GM21423 (cell line): Measurements from ENCODE around the gene ETF1.
A peak's percentile ranks its signal among the peaks of the same experiment; 100 is the strongest.

Experiments used
- ATAC-seq: cut with Tn5 transposase; IDR thresholded peaks from one replicate; pipeline ENCODE4 v1.9.1; 2021; ENCODE audit warnings: mild to moderate bottlenecking, moderate library complexity; ENCODE audit not compliant: unreplicated experiment

Gene ETF1

DNA sequence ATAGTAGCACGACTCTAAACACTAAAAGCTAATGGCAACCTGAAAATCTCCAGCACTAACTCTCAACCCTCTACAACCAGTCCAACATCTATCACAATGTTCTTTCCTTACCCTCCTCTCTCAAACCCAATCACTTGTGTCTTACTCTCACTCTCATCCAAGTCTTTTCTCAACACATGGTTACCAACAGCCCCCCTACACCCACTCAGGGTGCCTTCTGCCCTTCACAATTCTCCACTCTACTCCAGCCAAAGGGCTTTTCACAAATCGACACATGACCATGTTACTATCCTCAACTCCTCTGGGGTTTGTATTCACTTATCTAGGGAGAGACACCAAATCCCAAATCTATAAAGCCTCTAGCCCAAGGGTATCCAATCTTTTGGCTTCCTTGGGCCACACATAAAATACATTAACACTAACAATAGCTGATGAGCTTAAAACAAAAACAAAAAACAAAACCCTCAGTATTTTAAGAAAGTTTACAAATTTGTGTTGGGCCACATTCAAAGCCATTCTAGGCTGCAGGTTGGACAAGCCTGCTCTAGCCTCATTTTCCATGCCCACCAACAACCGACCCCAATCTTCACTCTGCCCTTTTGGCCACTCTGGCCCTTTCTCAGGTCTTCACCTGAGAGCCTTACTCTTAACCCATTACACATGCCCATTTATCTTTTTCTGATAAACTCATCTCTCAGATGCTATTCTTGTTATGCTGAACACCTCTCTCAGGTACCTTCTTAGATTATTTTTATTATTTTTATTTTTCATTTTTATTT is 20.5 kb upstream of the ETF1 start:
- no peak for ATAC-seq

- no peak for ATAC-seq
Observed at GRCh38 chr5:138560971-138561370, 17.9 kb upstream of the ETF1 start.

DNA sequence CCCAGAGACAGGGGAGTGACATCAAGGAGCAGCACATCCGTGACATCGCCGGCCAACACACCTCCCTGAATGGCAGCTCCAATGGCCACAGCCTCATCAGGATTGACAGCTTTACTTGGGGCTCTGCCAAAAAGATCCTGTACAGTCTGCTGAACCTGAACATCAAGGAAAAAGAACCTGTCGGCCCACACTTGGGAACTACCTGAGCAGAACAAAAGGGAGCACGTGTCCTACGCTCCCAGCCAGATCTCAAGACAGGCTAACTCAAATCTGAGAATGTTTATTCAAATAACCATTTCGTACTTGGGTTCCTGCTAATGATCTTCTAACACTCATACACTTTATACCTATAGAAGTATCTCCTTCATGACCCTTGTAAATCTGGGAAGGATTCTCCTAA is 16.9 kb upstream of the ETF1 start:
- ATAC-seq: no peak

DNA sequence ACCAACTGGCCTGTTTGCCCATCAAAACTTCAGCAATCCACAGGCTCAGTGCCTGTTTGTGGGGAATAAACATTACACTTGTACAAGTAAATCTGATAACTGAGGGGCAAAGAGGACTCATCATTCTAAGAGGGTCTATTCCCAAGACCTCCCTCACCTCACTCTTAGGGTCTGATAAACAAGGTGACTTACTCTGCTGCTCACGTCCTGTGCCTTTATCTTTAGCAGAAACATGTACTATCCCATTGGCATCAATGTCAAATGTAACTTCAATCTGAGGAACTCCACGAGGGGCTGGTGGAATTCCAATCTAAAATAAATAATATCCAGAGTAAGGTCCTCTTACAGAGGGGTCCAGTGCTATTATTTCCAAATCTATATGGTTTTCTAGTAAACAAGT is 14.6 kb upstream of the ETF1 start:
- no peak for ATAC-seq

GRCh38 chr5:138554143-138554542 is 11.1 kb upstream of the ETF1 start:
- ATAC-seq: no peak

DNA sequence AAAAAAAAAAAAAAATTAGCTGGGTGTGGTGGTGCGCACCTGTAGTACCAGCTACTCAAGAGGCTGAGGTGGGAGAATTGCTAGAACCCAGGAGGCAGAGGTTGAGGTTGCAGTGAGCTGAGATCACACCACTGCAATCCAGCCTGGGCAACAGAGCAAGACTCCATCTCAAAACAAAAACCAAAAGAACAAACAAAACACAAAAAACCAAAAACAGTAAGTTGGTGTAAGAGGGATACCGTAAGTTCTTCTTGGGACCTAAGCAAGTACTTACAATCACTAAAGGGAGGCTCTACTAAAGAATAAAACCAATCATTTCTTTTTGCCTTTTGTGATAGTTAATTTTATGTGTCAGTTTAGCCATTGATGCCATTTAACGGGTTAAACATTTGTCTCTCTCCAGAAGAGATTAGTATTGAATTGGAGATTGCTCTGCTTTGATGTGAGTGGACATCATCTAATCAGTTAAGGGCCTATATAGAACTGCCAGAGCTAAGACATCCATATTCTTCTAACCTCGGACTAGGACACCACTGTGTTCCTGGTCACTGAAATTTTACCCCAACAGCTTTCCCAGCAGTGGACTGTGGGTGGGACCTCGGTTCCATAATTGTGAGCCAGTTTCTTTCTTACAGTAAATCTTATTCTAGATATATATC is 10.5 kb upstream of the ETF1 start:
- no peak for ATAC-seq

DNA sequence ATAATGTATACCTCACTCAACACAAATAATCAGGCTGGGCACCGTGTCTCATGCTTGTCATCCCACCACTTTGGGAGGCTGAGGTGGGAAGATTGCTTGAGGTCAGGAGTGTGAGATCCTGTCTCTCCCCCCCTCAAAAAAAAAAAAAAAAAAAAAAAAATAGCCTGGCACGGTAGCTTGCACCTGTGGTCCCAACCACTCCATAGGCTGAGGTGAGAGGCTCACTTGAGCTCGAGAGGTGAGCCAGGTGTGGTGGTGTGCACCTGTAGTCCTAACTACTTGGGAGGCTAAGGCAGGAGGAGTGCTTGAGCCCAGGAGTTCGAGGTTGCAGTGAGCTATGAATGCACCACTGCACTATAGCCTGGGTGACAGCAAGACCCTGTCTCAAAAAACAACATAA is 9.6 kb upstream of the ETF1 start:
- ATAC-seq: no peak

DNA sequence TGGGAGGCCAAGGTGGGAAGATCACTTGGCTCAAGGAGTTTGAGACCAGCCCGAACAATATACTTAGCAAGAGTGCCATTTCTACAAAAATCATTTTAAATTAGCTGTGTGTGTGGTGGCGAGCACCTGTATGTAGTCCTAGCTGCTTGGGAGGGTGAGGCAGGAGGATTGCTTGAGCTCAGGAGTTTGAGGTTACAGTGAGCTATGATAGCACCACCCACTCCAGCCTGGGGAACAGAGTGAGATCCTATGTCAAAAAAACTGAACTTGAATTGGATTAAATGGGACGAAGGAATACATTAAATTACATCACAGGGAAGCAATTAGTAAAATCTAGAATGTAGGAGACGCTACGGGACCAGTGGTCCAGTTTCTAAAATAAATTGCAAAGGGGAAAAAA is 6.4 kb upstream of the ETF1 start:
- no peak for ATAC-seq

GRCh38 chr5:138545919-138546562 is 3.0 kb upstream of the ETF1 start:
- no peak for ATAC-seq

DNA sequence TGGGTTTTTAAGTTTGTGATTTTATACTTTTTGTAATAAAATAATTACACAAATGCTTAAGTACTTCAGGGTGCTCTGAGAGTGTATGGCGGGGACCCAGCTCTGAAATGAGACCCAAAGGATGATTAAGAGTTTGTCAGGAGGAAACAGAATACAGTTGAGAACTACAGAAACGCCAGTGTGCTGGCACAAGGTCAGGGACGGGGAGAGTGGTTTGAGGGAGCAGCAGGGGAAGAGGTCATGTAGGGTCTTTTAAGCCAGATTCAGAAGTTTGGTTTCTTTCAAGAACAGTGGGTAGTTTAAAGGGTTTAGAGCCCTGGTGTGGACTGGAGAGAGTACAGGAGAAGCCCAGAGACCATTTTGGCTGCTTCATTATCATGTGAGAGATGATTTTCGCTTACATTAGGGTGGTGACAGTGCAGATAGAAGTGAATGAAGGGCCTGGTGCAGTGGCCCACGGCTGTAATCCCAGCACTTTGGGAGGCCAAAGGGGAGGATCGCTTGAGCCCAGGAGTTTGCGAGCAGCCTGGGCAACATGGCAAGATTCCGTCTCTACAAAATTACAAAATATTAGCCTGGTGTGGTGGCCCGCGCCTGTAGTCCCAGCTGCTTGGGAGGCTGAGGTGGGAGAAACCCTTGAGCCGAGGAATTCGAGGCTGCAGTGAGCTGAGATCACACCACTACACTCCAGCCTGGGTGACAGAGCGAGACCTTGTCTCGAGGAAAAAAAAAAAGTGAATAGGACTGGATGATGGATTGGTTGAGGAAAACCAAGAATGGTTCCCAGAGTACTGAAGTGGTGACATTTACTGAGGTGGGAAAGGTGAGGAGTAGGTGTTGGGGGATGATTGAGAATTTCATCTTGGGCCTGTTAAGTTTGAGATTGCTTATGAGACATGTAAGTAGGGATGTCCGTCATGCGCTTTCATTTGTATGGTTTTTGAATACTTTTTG is 1.4 kb upstream of the ETF1 start:
- ATAC-seq: no peak

DNA sequence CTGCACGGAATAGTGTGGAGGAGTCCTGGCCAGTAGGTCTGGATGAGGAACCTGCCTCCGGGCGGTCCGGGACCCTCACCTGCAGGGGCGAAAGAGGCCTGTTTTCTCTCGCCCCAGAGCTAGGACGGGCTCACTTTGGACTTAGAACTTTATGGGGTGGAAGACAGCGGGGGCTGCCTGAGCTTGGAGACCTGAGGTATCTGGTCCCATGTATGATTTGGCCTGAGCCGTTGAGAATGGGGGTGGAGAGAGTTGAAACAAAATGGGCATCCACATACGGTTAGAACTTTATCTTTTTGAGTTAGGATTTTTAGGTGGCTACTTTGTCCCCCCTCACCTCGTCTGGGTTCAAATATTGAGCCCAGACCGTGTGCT is 681 bp upstream of the ETF1 start:
- peak; percentile 42 for ATAC-seq

GRCh38 chr5:138542180-138542955 is 668 bp downstream of the ETF1 start:
- no peak for ATAC-seq

GRCh38 chr5:138541511-138542179 is 1.4 kb downstream of the ETF1 start:
- ATAC-seq: no peak

DNA sequence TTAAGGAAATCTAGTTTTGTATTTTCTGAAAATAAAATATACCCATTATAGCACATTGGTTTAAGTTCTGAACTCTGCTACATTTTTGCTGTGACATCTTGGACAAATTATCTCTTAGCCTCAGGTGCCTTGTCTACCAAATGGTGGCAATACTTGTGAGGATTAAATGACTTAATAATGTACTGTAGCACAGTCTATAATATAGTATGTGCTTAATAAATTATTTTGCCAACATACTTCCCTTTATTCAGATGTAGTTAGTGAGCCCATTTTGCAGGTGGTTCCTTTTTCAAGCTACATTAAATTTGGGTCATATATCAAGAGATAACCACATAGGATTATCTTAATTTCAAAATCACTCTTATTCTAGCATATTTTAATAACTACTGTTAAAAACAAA is 3.2 kb downstream of the ETF1 start:
- no peak for ATAC-seq

DNA sequence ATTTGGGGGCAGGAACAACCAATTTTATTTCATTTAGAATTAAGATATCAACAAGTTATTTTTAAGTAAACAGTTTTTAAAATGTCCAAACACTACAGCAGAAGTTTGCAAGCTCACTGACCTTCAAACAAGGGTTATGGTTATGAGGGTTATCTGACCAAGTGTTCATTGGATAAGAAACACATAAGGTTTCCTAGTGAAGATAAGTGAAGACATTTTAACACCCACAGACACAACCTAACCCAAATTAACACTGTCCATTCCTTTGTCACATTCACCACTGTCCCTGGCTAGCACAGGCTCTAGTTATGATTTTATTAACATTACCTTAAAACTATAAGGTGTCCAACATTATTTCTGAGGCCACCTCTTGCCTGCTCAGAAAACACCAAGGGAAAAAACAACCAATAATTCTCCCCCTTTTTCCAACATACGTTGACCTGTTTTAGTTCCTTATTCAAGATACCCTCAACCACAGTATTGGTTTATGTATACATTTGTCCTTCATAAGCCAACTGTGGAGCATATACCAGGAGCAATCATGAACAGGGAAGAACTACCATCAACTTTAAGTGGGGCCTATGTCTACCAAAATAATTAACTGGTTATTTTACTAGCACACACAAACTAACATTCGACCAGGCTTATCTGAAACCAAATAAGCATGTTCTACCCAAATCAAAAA is 4.0 kb downstream of the ETF1 start:
- no peak for ATAC-seq

GRCh38 chr5:138536665-138537315 is 6.2 kb downstream of the ETF1 start:
- no peak for ATAC-seq

GRCh38 chr5:138536215-138536614 is 6.8 kb downstream of the ETF1 start:
- ATAC-seq: no peak
